ENCODE data around the gene ELMOD2. TPM values are rescaled to one million over a fixed set of nuclear protein-coding genes. Genes with fewer than 3 reads are reported as not detected.

The ELMOD2 gene
- total RNA-seq = 15.8 and 44.7 TPM in 2 replicates

GRCh38 chr4:140523857-140524742, at the start of gene ELMOD2:
Gene ELMOD2, plus strand, starts transcription at chr4:140524168. Its CDS starts 1,261 bp downstream, at chr4:140525429.
- TF ChIP-seq CTCF (conservative IDR thresholded peaks at IDR 0.05; ENCODE audit: low read depth, low read length) = peak; percentile 85
- H3K4me3 ChIP-seq (ENCODE audit: low read depth, low read length) = peak within 1 kb of the TSS; percentile 91
- peak; percentile 51 for DNase-seq (ENCODE audit: low read depth)

- no peak for DNase-seq (ENCODE audit: low read depth)
- no peak for TF ChIP-seq CTCF (conservative IDR thresholded peaks at IDR 0.05; ENCODE audit: low read depth, low read length)
- no peak overlapping the region for H3K4me3 ChIP-seq (ENCODE audit: low read depth, low read length)
Measured at GRCh38 chr4:140483445-140483844, 40.5 kb upstream of the ELMOD2 start.

DNA sequence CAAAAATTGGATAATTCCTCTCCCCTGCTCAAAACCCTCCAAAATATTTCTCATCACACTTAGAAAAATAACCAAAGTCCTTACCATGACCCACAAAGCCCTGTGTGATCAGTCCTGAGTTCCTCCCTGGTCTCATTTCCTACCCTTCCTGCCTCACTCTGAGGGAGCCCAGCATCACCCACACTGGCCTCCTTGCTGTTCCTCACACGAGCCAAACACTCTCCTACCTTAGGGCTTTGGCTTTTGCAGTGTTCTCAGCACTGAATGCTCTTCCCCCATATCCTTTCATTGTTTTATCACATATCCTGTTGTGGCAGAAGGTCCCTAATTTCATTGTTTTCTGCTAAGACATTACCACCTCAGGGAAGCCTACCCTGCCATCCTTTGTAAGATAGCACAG, 38.0 kb upstream of the ELMOD2 start:
- DNase-seq (ENCODE audit: low read depth) = no peak
- H3K4me3 ChIP-seq (ENCODE audit: low read depth, low read length) = no peak overlapping the region
- TF ChIP-seq CTCF (conservative IDR thresholded peaks at IDR 0.05; ENCODE audit: low read depth, low read length) = no peak

DNA sequence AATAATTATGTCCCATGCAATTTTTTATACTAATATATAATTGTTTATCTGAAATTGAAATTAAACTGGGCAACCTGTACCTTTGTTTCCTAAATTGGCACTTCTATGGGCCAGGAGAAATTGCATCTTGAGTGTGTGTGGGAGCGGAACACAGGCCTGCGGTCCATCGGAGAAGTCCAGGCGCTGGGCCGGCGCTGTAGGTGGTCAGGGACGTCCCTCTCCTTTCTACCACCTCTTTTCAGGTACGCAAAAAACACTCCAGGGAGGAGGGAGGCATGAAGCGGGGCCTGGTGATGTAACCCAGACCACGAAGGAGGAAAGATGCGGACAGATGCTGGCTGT, 26.6 kb upstream of the ELMOD2 start:
- DNase-seq (ENCODE audit: low read depth) = no peak
- peak overlapping the region; percentile 9 for H3K4me3 ChIP-seq (ENCODE audit: low read depth, low read length)
- TF ChIP-seq CTCF (conservative IDR thresholded peaks at IDR 0.05; ENCODE audit: low read depth, low read length) = no peak

DNA sequence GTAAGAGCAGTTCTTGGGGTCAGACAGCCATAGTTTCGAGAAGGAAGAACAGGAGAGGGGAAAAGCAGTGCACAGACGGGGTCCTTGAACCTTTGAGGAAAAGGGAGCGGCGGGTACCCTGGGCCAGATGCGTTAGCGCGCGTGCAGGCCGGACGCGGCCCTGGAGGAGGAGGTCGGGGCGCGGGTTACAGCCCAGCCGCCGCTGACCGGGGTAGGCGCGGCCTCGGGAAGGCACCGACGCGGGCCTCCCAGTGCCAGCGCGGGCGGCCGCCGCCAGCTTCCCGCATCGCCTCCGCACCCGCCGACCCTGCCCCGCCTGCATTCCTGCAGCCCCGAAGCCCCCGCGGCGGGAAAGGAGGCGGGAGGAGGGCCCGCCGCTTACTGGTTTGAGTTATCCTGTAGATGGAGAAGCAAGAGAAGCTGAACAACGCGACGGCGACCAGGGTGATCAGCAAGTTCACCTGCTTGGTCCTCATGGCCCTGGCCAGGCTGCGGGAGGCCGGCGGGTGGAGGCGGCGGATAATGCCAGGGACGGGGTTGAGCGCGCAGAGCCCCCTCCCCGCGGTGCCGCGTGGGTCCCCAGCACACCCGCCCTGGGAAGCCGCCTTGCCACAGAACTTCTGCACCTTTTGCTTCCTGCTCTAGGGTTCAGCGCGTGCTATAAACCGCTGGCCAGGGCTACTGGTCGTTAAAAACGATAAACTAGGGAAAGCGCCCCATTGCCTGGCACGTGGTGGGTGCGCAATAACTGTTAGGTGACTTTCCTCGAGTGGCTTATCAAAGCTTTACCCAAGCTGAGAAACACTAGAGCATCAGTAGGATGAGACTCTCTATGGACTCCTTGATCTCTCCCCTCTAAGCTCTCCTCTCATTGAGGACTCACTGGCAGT, 26.0 kb upstream of the ELMOD2 start, which contains the start of gene MGAT4D:
Gene MGAT4D, minus strand, starts transcription at position 547 of the 890 bp plus-strand sequence. Its CDS starts 71 bp downstream, at position 476.
- TF ChIP-seq CTCF (conservative IDR thresholded peaks at IDR 0.05; ENCODE audit: low read depth, low read length) = no peak
- no peak for DNase-seq (ENCODE audit: low read depth)
- peak within 1 kb of the TSS; percentile 21 for H3K4me3 ChIP-seq (ENCODE audit: low read depth, low read length)

DNA sequence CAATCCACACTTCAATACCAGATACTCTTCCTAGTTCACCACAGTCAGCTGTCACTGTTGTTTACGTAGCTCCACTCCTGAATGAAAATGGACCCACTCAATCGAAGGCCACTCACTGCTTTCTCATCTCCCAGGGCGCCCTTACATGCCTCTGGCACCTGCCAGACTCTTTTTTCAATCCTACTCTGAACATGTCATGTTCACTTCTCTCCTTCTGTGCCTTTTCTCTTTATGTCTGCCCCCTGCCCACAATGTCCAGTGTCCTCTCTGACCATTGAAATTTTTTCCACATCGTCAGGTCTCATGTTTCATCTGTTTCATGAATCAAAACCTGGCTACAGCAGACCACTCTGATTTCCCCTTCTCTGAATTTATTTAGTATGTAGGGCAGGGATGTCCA, 24.6 kb upstream of the ELMOD2 start:
- no peak for DNase-seq (ENCODE audit: low read depth)
- H3K4me3 ChIP-seq (ENCODE audit: low read depth, low read length) = no peak overlapping the region
- TF ChIP-seq CTCF (conservative IDR thresholded peaks at IDR 0.05; ENCODE audit: low read depth, low read length) = no peak
